DND-41 (cell line): ENCODE measurements around the gene ENHO.

ENCODE experiments used
- EZH2 ChIP-seq: IDR thresholded peaks from 3 replicates; pipeline ENCODE4 v1.6.1; 2012; ENCODE audit warnings: borderline replicate concordance, low read depth, mild to moderate bottlenecking, moderate library complexity, low read length, inconsistent platforms; ENCODE audit not compliant: severe bottlenecking
- TF ChIP-seq, protein P1 (sequence below): IDR thresholded peaks from 2 replicates; pipeline ENCODE4 v1.5.1; 2012; ENCODE audit warnings: borderline replicate concordance, low read length, moderate library complexity, mild to moderate bottlenecking; ENCODE audit not compliant: poor library complexity, severe bottlenecking; ENCODE audit errors: extremely low read depth

DNA sequence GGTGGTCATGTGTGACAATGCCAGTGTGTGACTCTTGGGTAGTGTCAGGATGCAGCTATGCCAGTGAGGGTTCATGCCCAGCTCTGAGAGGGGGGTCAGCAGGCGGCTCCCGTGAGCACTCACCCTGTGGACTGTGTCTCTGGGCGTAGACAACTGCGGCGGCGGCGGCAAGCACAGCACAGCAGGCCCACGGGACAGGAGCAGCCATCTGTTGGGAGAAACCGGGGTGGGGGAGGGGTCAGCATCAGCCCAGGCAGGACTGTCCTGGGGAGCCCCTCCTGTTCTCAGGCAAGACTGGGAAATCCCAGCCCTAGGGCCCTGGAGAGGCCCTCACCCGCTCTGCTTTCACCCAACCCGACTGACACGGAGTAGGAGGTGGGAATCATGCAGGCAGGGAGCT is 46.0 kb upstream of the ENHO start:
- TF ChIP-seq, protein P1, sequence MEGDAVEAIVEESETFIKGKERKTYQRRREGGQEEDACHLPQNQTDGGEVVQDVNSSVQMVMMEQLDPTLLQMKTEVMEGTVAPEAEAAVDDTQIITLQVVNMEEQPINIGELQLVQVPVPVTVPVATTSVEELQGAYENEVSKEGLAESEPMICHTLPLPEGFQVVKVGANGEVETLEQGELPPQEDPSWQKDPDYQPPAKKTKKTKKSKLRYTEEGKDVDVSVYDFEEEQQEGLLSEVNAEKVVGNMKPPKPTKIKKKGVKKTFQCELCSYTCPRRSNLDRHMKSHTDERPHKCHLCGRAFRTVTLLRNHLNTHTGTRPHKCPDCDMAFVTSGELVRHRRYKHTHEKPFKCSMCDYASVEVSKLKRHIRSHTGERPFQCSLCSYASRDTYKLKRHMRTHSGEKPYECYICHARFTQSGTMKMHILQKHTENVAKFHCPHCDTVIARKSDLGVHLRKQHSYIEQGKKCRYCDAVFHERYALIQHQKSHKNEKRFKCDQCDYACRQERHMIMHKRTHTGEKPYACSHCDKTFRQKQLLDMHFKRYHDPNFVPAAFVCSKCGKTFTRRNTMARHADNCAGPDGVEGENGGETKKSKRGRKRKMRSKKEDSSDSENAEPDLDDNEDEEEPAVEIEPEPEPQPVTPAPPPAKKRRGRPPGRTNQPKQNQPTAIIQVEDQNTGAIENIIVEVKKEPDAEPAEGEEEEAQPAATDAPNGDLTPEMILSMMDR, result no peak
- TF ChIP-seq EZH2, result no peak
